ENCODE data around the gene KLK6.
A peak's percentile ranks its signal among the peaks of the same experiment; 100 is the strongest.

Gene KLK6

GRCh38 chr19:50928831-50929230 lies 40.6 kb downstream of the KLK6 start:
- no peak for DNase-seq (ENCODE audit: low read depth, low spot score)
- H3K4me3 ChIP-seq (ENCODE audit: low read depth, low read length): no peak overlapping the region
- TF ChIP-seq CTCF (IDR thresholded peaks at IDR 0.05; ENCODE audit: low read depth, low read length): no peak
- in situ Hi-C loops (cut with HindIII; ENCODE audit: low sequenced_read_pairs): no loop called here

- in situ Hi-C loops (cut with HindIII; ENCODE audit: low sequenced_read_pairs): no loop called here
- TF ChIP-seq CTCF (IDR thresholded peaks at IDR 0.05; ENCODE audit: low read depth, low read length): no peak
- no peak for DNase-seq (ENCODE audit: low read depth, low spot score)
- H3K4me3 ChIP-seq (ENCODE audit: low read depth, low read length): no peak overlapping the region
Observed at GRCh38 chr19:50926144-50926543, 43.2 kb downstream of the KLK6 start.

GRCh38 chr19:50925734-50926133 lies 43.7 kb downstream of the KLK6 start:
- in situ Hi-C loops (cut with HindIII; ENCODE audit: low sequenced_read_pairs): no loop called here
- no peak for TF ChIP-seq CTCF (IDR thresholded peaks at IDR 0.05; ENCODE audit: low read depth, low read length)
- no peak for DNase-seq (ENCODE audit: low read depth, low spot score)
- no peak overlapping the region for H3K4me3 ChIP-seq (ENCODE audit: low read depth, low read length)

GRCh38 chr19:50924586-50924985 lies 44.8 kb downstream of the KLK6 start:
- in situ Hi-C loops (cut with HindIII; ENCODE audit: low sequenced_read_pairs): no loop called here
- no peak for DNase-seq (ENCODE audit: low read depth, low spot score)
- no peak for TF ChIP-seq CTCF (IDR thresholded peaks at IDR 0.05; ENCODE audit: low read depth, low read length)

GRCh38 chr19:50922317-50922853 lies 47.0 kb downstream of the KLK6 start:
- in situ Hi-C loops (cut with HindIII; ENCODE audit: low sequenced_read_pairs): no loop called here
- H3K4me3 ChIP-seq (ENCODE audit: low read depth, low read length): no peak overlapping the region
- peak; percentile 78 for TF ChIP-seq CTCF (IDR thresholded peaks at IDR 0.05; ENCODE audit: low read depth, low read length)
- DNase-seq (ENCODE audit: low read depth, low spot score): peak; percentile 56

More at GRCh38 chr19:50924586-50924985, 44.8 kb downstream of the KLK6 start:
- no peak overlapping the region for H3K4me3 ChIP-seq (ENCODE audit: low read depth, low read length)

GRCh38 chr19:50921426-50922316 lies 47.7 kb downstream of the KLK6 start:
- in situ Hi-C loops (cut with HindIII; ENCODE audit: low sequenced_read_pairs): no loop called here
- no peak for DNase-seq (ENCODE audit: low read depth, low spot score)
- no peak overlapping the region for H3K4me3 ChIP-seq (ENCODE audit: low read depth, low read length)
- no peak for TF ChIP-seq CTCF (IDR thresholded peaks at IDR 0.05; ENCODE audit: low read depth, low read length)

Data from astrocyte of the spinal cord (primary cell).